HUES6 (cell line): Measurements from ENCODE around the gene ACAD10.
"Not testable (repeated sequence)": the region's sequence is repeated elsewhere in the genome, so short reads cannot be mapped to it uniquely, and the experiment has no call there.

ENCODE experiments used
- H3K27ac ChIP-seq: 2 replicates; pipeline ENCODE4 v1.7.0; 2013; ENCODE audit warnings: low read depth, mild to moderate bottlenecking, low read length, inconsistent platforms
- H3K27me3 ChIP-seq: 2 replicates; pipeline ENCODE4 v1.6.1; 2013; ENCODE audit warnings: low read length; ENCODE audit not compliant: control insufficient read depth, insufficient read depth
- H3K36me3 ChIP-seq: 2 replicates; pipeline ENCODE4 v1.6.1; 2013; ENCODE audit warnings: low read length; ENCODE audit not compliant: control insufficient read depth, insufficient read depth
- H3K4me1 ChIP-seq: 2 replicates; pipeline ENCODE4 v1.6.1; 2013; ENCODE audit warnings: low read length; ENCODE audit not compliant: control insufficient read depth, insufficient read depth
- H3K4me3 ChIP-seq: 2 replicates; pipeline ENCODE4 v1.5.1; 2013; ENCODE audit warnings: low read depth, low read length
- H3K9ac ChIP-seq: one replicate; pipeline ENCODE4 v1.6.1; 2013; ENCODE audit warnings: mild to moderate bottlenecking, low read length
- H3K9me3 ChIP-seq: 2 replicates; pipeline ENCODE4 v1.6.1; 2013; ENCODE audit warnings: low read depth, low read length; ENCODE audit not compliant: control insufficient read depth, insufficient read depth

Gene ACAD10

GRCh38 chr12:111685811-111686573 lies at the start of gene ACAD10, which contains the start of gene BRAP:
ACAD10 (plus strand) TSS chr12:111686053; CDS start chr12:111692710, 6,657 bp downstream.
BRAP (minus strand) TSS chr12:111685956; CDS start chr12:111685792, 164 bp downstream.
- Histone ChIP-seq H3K9me3 (no peaks in the 10 kb centered on the region), H3K4me3 (peak within 1 kb of the TSS; percentile 92), H3K9ac (peak within 1 kb of the TSS; percentile 90), H3K27me3 (no peaks in the 10 kb centered on the region), H3K27ac (peak within 1 kb of the TSS; percentile 35), H3K36me3 (peaks cover 24% of the 10 kb centered on the region), H3K4me1 (peaks cover 5% of the 10 kb centered on the region)

GRCh38 chr12:111636209-111636945 lies 49.5 kb upstream of the ACAD10 start:
- peak overlapping the region; percentile 32 for H3K9ac ChIP-seq
- H3K27ac ChIP-seq: peak overlapping the region; percentile 10; the same call in 1 of the 2 replicates
- H3K4me3 ChIP-seq: 0 out of 2 replicates have a peak overlapping the region, but pooled peaks have one; percentile 9
- H3K36me3 ChIP-seq: no peaks in the 10 kb centered on the region
- peaks cover 19% of the 10 kb centered on the region for H3K4me1 ChIP-seq
- H3K27me3 ChIP-seq: no peaks in the 10 kb centered on the region
- no peaks in the 10 kb centered on the region for H3K9me3 ChIP-seq

GRCh38 chr12:111638556-111638955 lies 47.3 kb upstream of the ACAD10 start:
- Histone ChIP-seq H3K27me3 (no peaks in the 10 kb centered on the region), H3K27ac (no peak overlapping the region), H3K4me3 (no peak overlapping the region), H3K36me3 (peaks cover 9% of the 10 kb centered on the region), H3K9me3 (no peaks in the 10 kb centered on the region), H3K9ac (no peak overlapping the region), H3K4me1 (peaks cover 19% of the 10 kb centered on the region)

- Histone ChIP-seq H3K9me3 (no peaks in the 10 kb centered on the region), H3K27ac (no peak overlapping the region), H3K4me1 (peaks cover 17% of the 10 kb centered on the region), H3K4me3 (no peak overlapping the region), H3K9ac (no peak overlapping the region), H3K27me3 (no peaks in the 10 kb centered on the region), H3K36me3 (peaks cover 25% of the 10 kb centered on the region)
Measured at GRCh38 chr12:111640506-111640905, 45.3 kb upstream of the ACAD10 start.

- Histone ChIP-seq H3K4me1 (no peaks in the 10 kb centered on the region), H3K27me3 (no peaks in the 10 kb centered on the region), H3K36me3 (peaks cover 49% of the 10 kb centered on the region), H3K9me3 (no peaks in the 10 kb centered on the region), H3K9ac (no peak overlapping the region), H3K27ac (no peak overlapping the region), H3K4me3 (no peak overlapping the region)
Measured at GRCh38 chr12:111642681-111643426, 43.0 kb upstream of the ACAD10 start.

GRCh38 chr12:111643427-111643826 lies 42.4 kb upstream of the ACAD10 start:
- no peak overlapping the region for H3K4me3 ChIP-seq
- H3K27ac ChIP-seq: no peak overlapping the region
- no peak overlapping the region for H3K9ac ChIP-seq
- H3K27me3 ChIP-seq: no peaks in the 10 kb centered on the region
- no peaks in the 10 kb centered on the region for H3K4me1 ChIP-seq
- peaks cover 50% of the 10 kb centered on the region for H3K36me3 ChIP-seq
- no peaks in the 10 kb centered on the region for H3K9me3 ChIP-seq

- peaks cover 63% of the 10 kb centered on the region for H3K36me3 ChIP-seq
- no peak overlapping the region for H3K9ac ChIP-seq
- H3K9me3 ChIP-seq: no peaks in the 10 kb centered on the region
- no peaks in the 10 kb centered on the region for H3K4me1 ChIP-seq
- H3K27me3 ChIP-seq: no peaks in the 10 kb centered on the region
- no peak overlapping the region for H3K27ac ChIP-seq
- H3K4me3 ChIP-seq: no peak overlapping the region
Measured at GRCh38 chr12:111645433-111645832, 40.4 kb upstream of the ACAD10 start.

- H3K4me3 ChIP-seq: no peak overlapping the region
- H3K27ac ChIP-seq: no peak overlapping the region
- no peaks in the 10 kb centered on the region for H3K9me3 ChIP-seq
- H3K27me3 ChIP-seq: no peaks in the 10 kb centered on the region
- H3K9ac ChIP-seq: no peak overlapping the region
- H3K36me3 ChIP-seq: peaks cover 76% of the 10 kb centered on the region
- H3K4me1 ChIP-seq: no peaks in the 10 kb centered on the region
Measured at GRCh38 chr12:111650912-111651311, 34.9 kb upstream of the ACAD10 start.

- H3K9ac ChIP-seq, H3K27me3 ChIP-seq, H3K27ac ChIP-seq, H3K9me3 ChIP-seq, H3K4me1 ChIP-seq, H3K4me3 ChIP-seq: not testable (repeated sequence)
- H3K36me3 ChIP-seq: peaks cover 75% of the 10 kb centered on the region
Measured at GRCh38 chr12:111652530-111652929, 33.3 kb upstream of the ACAD10 start.

- Histone ChIP-seq H3K27ac (no peak overlapping the region), H3K9me3 (no peaks in the 10 kb centered on the region), H3K36me3 (peaks cover 79% of the 10 kb centered on the region), H3K9ac (no peak overlapping the region), H3K4me1 (no peaks in the 10 kb centered on the region), H3K4me3 (no peak overlapping the region), H3K27me3 (no peaks in the 10 kb centered on the region)
Measured at GRCh38 chr12:111653596-111653995, 32.3 kb upstream of the ACAD10 start.
